ENCODE measurements around the gene DLX2. TPM values are rescaled to one million over a fixed set of nuclear protein-coding genes. Genes with fewer than 3 reads are reported as not detected.

DLX2 gene
- total RNA-seq, 1 experiment from 2014 or later: 0.82 TPM

- no TSS peak for BruUV-seq (replicated peaks)
- POLR2A ChIA-PET: no interaction called here
These were observed 28.4 kb downstream of the DLX2 start for GRCh38 chr2:172074254-172074653.

GRCh38 chr2:172073518-172073917 is 29.2 kb downstream of the DLX2 start:
- no peaks in the 10 kb centered on the region; the same call in 1 of the 2 replicates for H3K4me1 ChIP-seq
- no peaks in the 10 kb centered on the region for H3K27me3 ChIP-seq (replicated peaks; ENCODE audit: control insufficient read depth, insufficient read depth, low read length)
- no TSS peak for BruUV-seq (replicated peaks)
- intact Hi-C loops (cut with micrococcal nuclease; ENCODE audit: unreplicated experiment): no loop called here
- Mint-ChIP-seq H3K4me1 (ENCODE audit: low read depth, unreplicated experiment) (peaks cover 10% of the 10 kb centered on the region), H3K9me3 (ENCODE audit: unreplicated experiment) (no peaks in the 10 kb centered on the region), H3K36me3 (ENCODE audit: insufficient read depth, unreplicated experiment) (no peaks in the 10 kb centered on the region), H3K27ac (ENCODE audit: unreplicated experiment) (no peak overlapping the region), H3K4me3 (ENCODE audit: unreplicated experiment) (no peak overlapping the region), H3K27me3 (ENCODE audit: insufficient read depth, unreplicated experiment) (no peaks in the 10 kb centered on the region)
- TF ChIP-seq, protein P1, sequence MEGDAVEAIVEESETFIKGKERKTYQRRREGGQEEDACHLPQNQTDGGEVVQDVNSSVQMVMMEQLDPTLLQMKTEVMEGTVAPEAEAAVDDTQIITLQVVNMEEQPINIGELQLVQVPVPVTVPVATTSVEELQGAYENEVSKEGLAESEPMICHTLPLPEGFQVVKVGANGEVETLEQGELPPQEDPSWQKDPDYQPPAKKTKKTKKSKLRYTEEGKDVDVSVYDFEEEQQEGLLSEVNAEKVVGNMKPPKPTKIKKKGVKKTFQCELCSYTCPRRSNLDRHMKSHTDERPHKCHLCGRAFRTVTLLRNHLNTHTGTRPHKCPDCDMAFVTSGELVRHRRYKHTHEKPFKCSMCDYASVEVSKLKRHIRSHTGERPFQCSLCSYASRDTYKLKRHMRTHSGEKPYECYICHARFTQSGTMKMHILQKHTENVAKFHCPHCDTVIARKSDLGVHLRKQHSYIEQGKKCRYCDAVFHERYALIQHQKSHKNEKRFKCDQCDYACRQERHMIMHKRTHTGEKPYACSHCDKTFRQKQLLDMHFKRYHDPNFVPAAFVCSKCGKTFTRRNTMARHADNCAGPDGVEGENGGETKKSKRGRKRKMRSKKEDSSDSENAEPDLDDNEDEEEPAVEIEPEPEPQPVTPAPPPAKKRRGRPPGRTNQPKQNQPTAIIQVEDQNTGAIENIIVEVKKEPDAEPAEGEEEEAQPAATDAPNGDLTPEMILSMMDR (IDR thresholded peaks at IDR 0.05; ENCODE audit: insufficient read depth in 1 of 2, low read depth in 1 of 2, low read length in 1 of 2, severe bottlenecking in 1 of 2, unreplicated experiment in 1 of 2): no peak
- DNase-seq: no peak
- no peaks in the 10 kb centered on the region for H3K36me3 ChIP-seq (ENCODE audit: control insufficient read depth, insufficient read depth, low read length)
- CTCF ChIA-PET: interaction anchor here (1.2 kb wide), 1 partner anchor 12 kb away, joined by 4 read pairs; the partner anchor contains the start of gene DLX1
- POLR2A ChIA-PET: no interaction called here
- H3K4me3 ChIP-seq (ENCODE audit: low read depth, low read length): no peak overlapping the region
- no peaks in the 10 kb centered on the region for H3K9me3 ChIP-seq

More at GRCh38 chr2:172074254-172074653, 28.4 kb downstream of the DLX2 start:
- Histone ChIP-seq H3K4me1 (no peaks in the 10 kb centered on the region; the same call in 1 of the 2 replicates), H3K9me3 (no peaks in the 10 kb centered on the region), H3K36me3 (ENCODE audit: control insufficient read depth, insufficient read depth, low read length) (no peaks in the 10 kb centered on the region), H3K27me3 (replicated peaks; ENCODE audit: control insufficient read depth, insufficient read depth, low read length) (no peaks in the 10 kb centered on the region), H3K4me3 (ENCODE audit: low read depth, low read length) (no peak overlapping the region)
- CTCF ChIA-PET: no interaction called here
- H3K27me3 Mint-ChIP-seq (ENCODE audit: insufficient read depth, unreplicated experiment): no peaks in the 10 kb centered on the region
- no peak overlapping the region for H3K27ac Mint-ChIP-seq (ENCODE audit: unreplicated experiment)
- TF ChIP-seq, protein P1 (IDR thresholded peaks at IDR 0.05; ENCODE audit: insufficient read depth in 1 of 2, low read depth in 1 of 2, low read length in 1 of 2, severe bottlenecking in 1 of 2, unreplicated experiment in 1 of 2): no peak
- no peak overlapping the region for H3K4me3 Mint-ChIP-seq (ENCODE audit: unreplicated experiment)
- DNase-seq: no peak
- peaks cover 10% of the 10 kb centered on the region for H3K4me1 Mint-ChIP-seq (ENCODE audit: low read depth, unreplicated experiment)
- intact Hi-C loops (cut with micrococcal nuclease; ENCODE audit: unreplicated experiment): no loop called here
- no peaks in the 10 kb centered on the region for H3K36me3 Mint-ChIP-seq (ENCODE audit: insufficient read depth, unreplicated experiment)
- no peaks in the 10 kb centered on the region for H3K9me3 Mint-ChIP-seq (ENCODE audit: unreplicated experiment)

- CTCF ChIA-PET: interaction anchor here (1.2 kb wide), 1 partner anchor 13 kb away, joined by 4 read pairs; the partner anchor contains the start of gene DLX1
- Histone ChIP-seq H3K36me3 (ENCODE audit: control insufficient read depth, insufficient read depth, low read length) (no peaks in the 10 kb centered on the region), H3K4me1 (no peaks in the 10 kb centered on the region; the same call in 1 of the 2 replicates), H3K27me3 (replicated peaks; ENCODE audit: control insufficient read depth, insufficient read depth, low read length) (no peaks in the 10 kb centered on the region), H3K4me3 (ENCODE audit: low read depth, low read length) (no peak overlapping the region), H3K9me3 (no peaks in the 10 kb centered on the region)
- BruUV-seq (replicated peaks): no TSS peak
- DNase-seq: no peak
- Mint-ChIP-seq H3K9me3 (ENCODE audit: unreplicated experiment) (no peaks in the 10 kb centered on the region), H3K4me1 (ENCODE audit: low read depth, unreplicated experiment) (peaks cover 10% of the 10 kb centered on the region), H3K27me3 (ENCODE audit: insufficient read depth, unreplicated experiment) (no peaks in the 10 kb centered on the region), H3K4me3 (ENCODE audit: unreplicated experiment) (no peak overlapping the region), H3K27ac (ENCODE audit: unreplicated experiment) (no peak overlapping the region), H3K36me3 (ENCODE audit: insufficient read depth, unreplicated experiment) (no peaks in the 10 kb centered on the region)
- TF ChIP-seq, protein P1 (IDR thresholded peaks at IDR 0.05; ENCODE audit: insufficient read depth in 1 of 2, low read depth in 1 of 2, low read length in 1 of 2, severe bottlenecking in 1 of 2, unreplicated experiment in 1 of 2): no peak
- intact Hi-C loops (cut with micrococcal nuclease; ENCODE audit: unreplicated experiment): no loop called here
- POLR2A ChIA-PET: no interaction called here
These were observed 30.0 kb downstream of the DLX2 start for GRCh38 chr2:172072706-172073105.
